ENCODE results near the gene DOCK1.

The DOCK1 gene

GRCh38 chr10:127358337-127358736 lies 453.1 kb downstream of the DOCK1 start:
- no peak for TF ChIP-seq CTCF (conservative IDR thresholded peaks at IDR 0.05; ENCODE audit: low read depth, low read length)
- DNase-seq (ENCODE audit: low read depth): no peak
- H3K4me3 ChIP-seq (ENCODE audit: low read depth, low read length): no peak overlapping the region

GRCh38 chr10:127364034-127364433 lies 458.8 kb downstream of the DOCK1 start:
- TF ChIP-seq CTCF (conservative IDR thresholded peaks at IDR 0.05; ENCODE audit: low read depth, low read length): no peak
- no peak overlapping the region for H3K4me3 ChIP-seq (ENCODE audit: low read depth, low read length)
- DNase-seq (ENCODE audit: low read depth): no peak

- no peak for TF ChIP-seq CTCF (conservative IDR thresholded peaks at IDR 0.05; ENCODE audit: low read depth, low read length)
- no peak for DNase-seq (ENCODE audit: low read depth)
- no peak overlapping the region for H3K4me3 ChIP-seq (ENCODE audit: low read depth, low read length)
Measured at GRCh38 chr10:127368101-127368500, 462.9 kb downstream of the DOCK1 start.

GRCh38 chr10:127368929-127369328 lies 463.7 kb downstream of the DOCK1 start:
- no peak overlapping the region for H3K4me3 ChIP-seq (ENCODE audit: low read depth, low read length)
- TF ChIP-seq CTCF (conservative IDR thresholded peaks at IDR 0.05; ENCODE audit: low read depth, low read length): no peak
- no peak for DNase-seq (ENCODE audit: low read depth)

- no peak for TF ChIP-seq CTCF (conservative IDR thresholded peaks at IDR 0.05; ENCODE audit: low read depth, low read length)
- no peak for DNase-seq (ENCODE audit: low read depth)
- H3K4me3 ChIP-seq (ENCODE audit: low read depth, low read length): no peak overlapping the region
Measured at GRCh38 chr10:127370601-127371000, 465.4 kb downstream of the DOCK1 start.

- no peak for TF ChIP-seq CTCF (conservative IDR thresholded peaks at IDR 0.05; ENCODE audit: low read depth, low read length)
- DNase-seq (ENCODE audit: low read depth): no peak
- no peak overlapping the region for H3K4me3 ChIP-seq (ENCODE audit: low read depth, low read length)
Measured at GRCh38 chr10:127372361-127372760, 467.1 kb downstream of the DOCK1 start.

GRCh38 chr10:127374074-127374680 lies 468.9 kb downstream of the DOCK1 start:
- no peak overlapping the region for H3K4me3 ChIP-seq (ENCODE audit: low read depth, low read length)
- no peak for TF ChIP-seq CTCF (conservative IDR thresholded peaks at IDR 0.05; ENCODE audit: low read depth, low read length)
- DNase-seq (ENCODE audit: low read depth): no peak

Data from choroid plexus epithelial cell (primary cell).